GM21447 (cell line): ENCODE measurements around the gene RAP1B.

Experiments
- ATAC-seq: cut with Tn5 transposase; IDR thresholded peaks from one replicate; pipeline ENCODE4 v1.9.1; 2021; ENCODE audit not compliant: unreplicated experiment

Gene RAP1B

GRCh38 chr12:68610370-68611093, at the start of gene RAP1B:
RAP1B (plus strand) TSS chr12:68610899; CDS start chr12:68648725, 37,826 bp downstream.
- peak; percentile 75 for ATAC-seq

- no peak for ATAC-seq
These were observed 48.9 kb upstream of the RAP1B start for GRCh38 chr12:68561830-68562229.

GRCh38 chr12:68564166-68564565, 46.5 kb upstream of the RAP1B start:
- no peak for ATAC-seq

GRCh38 chr12:68565391-68565903, 45.3 kb upstream of the RAP1B start:
- ATAC-seq, result no peak

- no peak for ATAC-seq
These were observed 41.7 kb upstream of the RAP1B start for GRCh38 chr12:68568922-68569569.

- no peak for ATAC-seq
These were observed 38.0 kb upstream of the RAP1B start for GRCh38 chr12:68572661-68573060.

GRCh38 chr12:68573406-68573805, 37.3 kb upstream of the RAP1B start:
- no peak for ATAC-seq

- ATAC-seq, result no peak
These were observed 32.8 kb upstream of the RAP1B start for GRCh38 chr12:68577949-68578348.

- ATAC-seq, result no peak
These were observed 31.9 kb upstream of the RAP1B start for GRCh38 chr12:68578765-68579164.

GRCh38 chr12:68579254-68579653, 31.4 kb upstream of the RAP1B start:
- ATAC-seq, result no peak

- ATAC-seq, result no peak
These were observed 29.8 kb upstream of the RAP1B start for GRCh38 chr12:68580911-68581310.

- no peak for ATAC-seq
These were observed 28.8 kb upstream of the RAP1B start for GRCh38 chr12:68581926-68582325.

GRCh38 chr12:68585966-68586365, 24.7 kb upstream of the RAP1B start:
- no peak for ATAC-seq

- peak; percentile 59 for ATAC-seq
These were observed 23.2 kb upstream of the RAP1B start for GRCh38 chr12:68587448-68587873.

- ATAC-seq, result no peak
These were observed 21.5 kb upstream of the RAP1B start for GRCh38 chr12:68589194-68589593.

- peak; percentile 65 for ATAC-seq
These were observed 18.8 kb upstream of the RAP1B start for GRCh38 chr12:68591734-68592418.

- no peak for ATAC-seq
These were observed 15.5 kb upstream of the RAP1B start for GRCh38 chr12:68595241-68595640.

GRCh38 chr12:68601767-68602166, 8.9 kb upstream of the RAP1B start:
- ATAC-seq, result no peak

- ATAC-seq, result no peak
These were observed 8.0 kb upstream of the RAP1B start for GRCh38 chr12:68602720-68603119.

GRCh38 chr12:68608191-68608590, 2.5 kb upstream of the RAP1B start:
- ATAC-seq, result no peak

- no peak for ATAC-seq
These were observed 715 bp upstream of the RAP1B start for GRCh38 chr12:68609998-68610369.
